ENCODE data around the gene DHX30. TPM values are rescaled to one million over a fixed set of nuclear protein-coding genes. Genes with fewer than 3 reads are reported as not detected.
A peak's percentile ranks its signal among the peaks of the same experiment; 100 is the strongest.
"Not testable (repeated sequence)": the region's sequence is repeated elsewhere in the genome, so short reads cannot be mapped to it uniquely, and the experiment has no call there.

Gene DHX30
- total RNA-seq, 6 experiments from 2014 or later: 54.1 to 64.0 (median 58.4) TPM

DNA sequence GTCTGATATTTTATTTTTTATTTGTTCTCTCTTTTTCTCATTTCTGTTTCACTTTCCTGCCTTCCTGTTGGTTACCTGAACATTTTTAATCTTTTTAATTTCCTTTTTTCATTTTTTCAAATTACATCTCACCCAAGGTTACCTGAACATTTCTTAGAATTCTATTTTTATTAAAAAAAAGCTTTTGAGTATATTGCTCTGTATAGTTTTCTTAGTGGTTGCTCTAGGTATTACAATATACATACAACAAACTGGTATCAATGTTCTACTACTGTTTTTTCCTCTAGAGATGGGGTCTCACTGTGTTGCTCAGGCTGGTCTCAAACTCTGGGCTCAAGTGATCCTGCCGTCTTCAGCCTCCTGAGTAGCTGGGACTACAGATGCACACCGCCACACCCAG is 79.4 kb downstream of the DHX30 start:
- no peak overlapping the region for H3K4me3 Mint-ChIP-seq
- no peak overlapping the region for H3K27ac Mint-ChIP-seq
- TF ChIP-seq, protein P1, sequence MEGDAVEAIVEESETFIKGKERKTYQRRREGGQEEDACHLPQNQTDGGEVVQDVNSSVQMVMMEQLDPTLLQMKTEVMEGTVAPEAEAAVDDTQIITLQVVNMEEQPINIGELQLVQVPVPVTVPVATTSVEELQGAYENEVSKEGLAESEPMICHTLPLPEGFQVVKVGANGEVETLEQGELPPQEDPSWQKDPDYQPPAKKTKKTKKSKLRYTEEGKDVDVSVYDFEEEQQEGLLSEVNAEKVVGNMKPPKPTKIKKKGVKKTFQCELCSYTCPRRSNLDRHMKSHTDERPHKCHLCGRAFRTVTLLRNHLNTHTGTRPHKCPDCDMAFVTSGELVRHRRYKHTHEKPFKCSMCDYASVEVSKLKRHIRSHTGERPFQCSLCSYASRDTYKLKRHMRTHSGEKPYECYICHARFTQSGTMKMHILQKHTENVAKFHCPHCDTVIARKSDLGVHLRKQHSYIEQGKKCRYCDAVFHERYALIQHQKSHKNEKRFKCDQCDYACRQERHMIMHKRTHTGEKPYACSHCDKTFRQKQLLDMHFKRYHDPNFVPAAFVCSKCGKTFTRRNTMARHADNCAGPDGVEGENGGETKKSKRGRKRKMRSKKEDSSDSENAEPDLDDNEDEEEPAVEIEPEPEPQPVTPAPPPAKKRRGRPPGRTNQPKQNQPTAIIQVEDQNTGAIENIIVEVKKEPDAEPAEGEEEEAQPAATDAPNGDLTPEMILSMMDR (IDR thresholded peaks at IDR 0.05): peak; percentile 69
- peaks cover 11% of the 10 kb centered on the region for H3K36me3 Mint-ChIP-seq (ENCODE audit: low read depth)
- DNase-seq: no peak
- peaks cover 9% of the 10 kb centered on the region for H3K27me3 Mint-ChIP-seq (ENCODE audit: insufficient read depth)
- no peaks in the 10 kb centered on the region for H3K9me3 Mint-ChIP-seq
- peaks cover 20% of the 10 kb centered on the region for H3K4me1 Mint-ChIP-seq (ENCODE audit: low read depth)

DNA sequence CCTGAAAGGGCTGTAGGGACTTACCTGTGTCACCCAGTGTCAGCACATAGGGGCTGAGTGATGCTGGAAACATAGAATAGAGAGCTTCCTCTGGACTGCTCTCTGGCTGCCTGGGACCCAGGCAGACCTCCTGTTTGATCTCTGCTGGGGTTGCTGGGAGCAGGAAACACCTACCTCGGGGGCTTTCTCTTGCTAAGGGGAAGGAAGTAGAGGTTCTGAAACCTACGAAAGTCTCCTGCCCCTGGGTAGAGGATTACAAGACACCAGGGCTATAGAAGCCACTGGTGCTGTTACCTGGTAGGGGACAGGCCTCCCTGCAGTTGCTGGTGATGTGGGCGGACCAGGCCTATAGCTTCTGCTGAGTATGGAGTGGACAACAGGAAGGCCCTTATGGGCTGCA is 81.7 kb downstream of the DHX30 start:
- Mint-ChIP-seq H3K4me1 (ENCODE audit: low read depth) (no peaks in the 10 kb centered on the region), H3K36me3 (ENCODE audit: low read depth) (peaks cover 31% of the 10 kb centered on the region), H3K9me3 (no peaks in the 10 kb centered on the region), H3K4me3 (no peak overlapping the region), H3K27ac (no peak overlapping the region), H3K27me3 (ENCODE audit: insufficient read depth) (peaks cover 7% of the 10 kb centered on the region)
- TF ChIP-seq, protein P1 (IDR thresholded peaks at IDR 0.05): no peak
- DNase-seq: no peak

DNA sequence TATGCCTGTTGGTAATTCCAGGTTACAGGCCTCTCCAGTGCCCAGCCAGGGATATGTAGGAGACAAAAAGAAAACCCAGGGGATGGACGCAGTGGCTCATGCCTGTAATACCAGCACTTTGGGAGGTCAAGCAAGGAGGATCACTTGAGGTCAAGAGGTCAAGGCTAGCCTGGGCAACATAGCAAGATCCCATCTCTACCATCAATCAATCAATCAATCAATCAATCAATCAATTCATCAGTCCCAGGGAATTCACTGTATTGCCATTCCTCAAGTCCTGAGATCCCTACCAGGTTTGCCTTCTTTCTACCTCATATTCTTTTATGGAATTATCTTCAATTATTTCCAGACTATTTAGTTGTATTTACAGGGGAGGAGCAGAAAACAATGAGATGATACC is 82.2 kb downstream of the DHX30 start:
- Mint-ChIP-seq H3K36me3 (ENCODE audit: low read depth) (peaks cover 34% of the 10 kb centered on the region), H3K9me3 (no peaks in the 10 kb centered on the region), H3K27ac (no peak overlapping the region), H3K4me3 (no peak overlapping the region), H3K4me1 (ENCODE audit: low read depth) (peaks cover 2% of the 10 kb centered on the region; the same call in 1 of the 2 replicates), H3K27me3 (ENCODE audit: insufficient read depth) (peaks cover 7% of the 10 kb centered on the region)
- no peak for DNase-seq
- TF ChIP-seq, protein P1 (IDR thresholded peaks at IDR 0.05): no peak

DNA sequence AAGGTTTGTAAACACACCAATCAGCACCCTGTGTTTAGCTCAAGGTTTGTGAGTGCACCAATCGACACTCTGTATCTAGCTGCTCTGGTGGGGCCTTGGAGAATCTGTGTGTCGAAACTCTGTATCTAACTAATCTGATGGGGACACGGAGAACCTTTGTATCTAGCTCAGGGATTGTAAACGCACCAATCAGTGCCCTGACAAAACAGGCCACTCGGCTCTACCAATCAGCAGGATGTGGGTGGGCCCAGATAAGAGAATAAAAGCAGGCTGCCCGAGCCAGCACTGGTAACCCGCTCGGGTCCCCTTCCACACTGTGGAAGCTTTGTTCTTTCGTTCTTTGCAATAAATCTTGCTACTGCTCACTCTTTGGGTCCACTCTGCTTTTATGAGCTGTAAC is 85.1 kb downstream of the DHX30 start:
- not testable (repeated sequence) for DNase-seq; H3K9me3 Mint-ChIP-seq; H3K4me3 Mint-ChIP-seq; H3K4me1 Mint-ChIP-seq (ENCODE audit: low read depth); H3K27me3 Mint-ChIP-seq (ENCODE audit: insufficient read depth); H3K27ac Mint-ChIP-seq
- H3K36me3 Mint-ChIP-seq (ENCODE audit: low read depth): peaks cover 55% of the 10 kb centered on the region

DNA sequence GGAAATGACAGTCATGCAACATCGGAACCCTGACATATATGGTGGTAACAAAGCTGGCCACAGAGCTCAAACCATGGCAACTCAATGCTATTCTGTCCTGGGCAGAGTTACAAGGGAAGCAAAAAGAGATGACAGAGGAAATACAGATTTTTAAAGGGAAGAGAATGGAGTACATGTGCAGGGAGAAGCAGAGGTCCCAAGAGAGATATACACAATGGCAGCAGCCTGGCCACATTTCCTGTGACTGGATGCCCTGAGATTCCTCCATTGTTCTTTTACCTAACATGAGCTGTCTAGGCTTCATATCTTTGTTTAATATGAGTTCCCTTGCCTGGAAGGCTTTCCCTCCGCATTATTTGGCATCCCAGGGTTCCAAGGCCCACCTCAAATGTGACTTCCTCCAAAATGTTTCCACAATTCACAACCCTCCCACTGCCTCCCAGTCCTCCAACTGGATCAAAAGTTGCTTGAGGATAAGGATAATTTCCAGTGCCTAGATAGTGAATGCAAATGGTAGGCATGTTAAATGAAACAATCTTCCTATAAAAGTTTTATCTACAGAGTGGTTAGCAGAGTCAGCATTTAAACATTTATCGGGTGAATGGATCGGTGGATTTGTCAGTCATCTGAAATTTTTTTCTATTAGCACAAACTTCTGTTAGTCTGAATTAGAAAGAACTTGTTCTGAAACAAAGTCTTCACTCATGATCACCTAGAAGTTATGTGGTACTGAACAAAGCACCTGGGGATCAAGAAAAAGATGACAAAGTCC is 86.2 kb downstream of the DHX30 start:
- no peak overlapping the region for H3K4me3 Mint-ChIP-seq
- peaks cover 9% of the 10 kb centered on the region for H3K27me3 Mint-ChIP-seq (ENCODE audit: insufficient read depth)
- peaks cover 54% of the 10 kb centered on the region for H3K36me3 Mint-ChIP-seq (ENCODE audit: low read depth)

More for the DNA sequence above, 86.2 kb downstream of the DHX30 start:
- peaks cover 6% of the 10 kb centered on the region; the same call in 1 of the 2 replicates for H3K4me1 Mint-ChIP-seq (ENCODE audit: low read depth)
- DNase-seq: no peak
- TF ChIP-seq, protein P1 (IDR thresholded peaks at IDR 0.05): no peak
- no peaks in the 10 kb centered on the region for H3K9me3 Mint-ChIP-seq
- H3K27ac Mint-ChIP-seq: no peak overlapping the region
